Erythroblast (primary cell): ENCODE results near the gene GPHA2.

Experiments used
- GATA1 ChIP-seq: IDR thresholded peaks from 2 replicates; pipeline ENCODE4 v1.6.1; 2011; ENCODE audit warnings: low read depth, mild to moderate bottlenecking, control low read depth, low read length, moderate library complexity
- POLR2A ChIP-seq: IDR thresholded peaks from 2 replicates; pipeline ENCODE4 v1.6.1; 2011; ENCODE audit warnings: mild to moderate bottlenecking, low read length

- TF ChIP-seq POLR2A (no peak), GATA1 (no peak)
Measured at GRCh38 chr11:64911689-64912088, 24.0 kb downstream of the GPHA2 start.
